GM12872 (cell line): Measurements from ENCODE around the gene PNPO.

Experiments
- TF ChIP-seq, protein P1 (sequence below): IDR thresholded peaks from 3 replicates; pipeline ENCODE4 v1.5.1; 2011; ENCODE audit warnings: low read depth, mild to moderate bottlenecking, low read length, moderate library complexity; ENCODE audit not compliant: insufficient read depth

The PNPO gene

GRCh38 chr17:47993031-47993564 is 51.7 kb downstream of the PNPO start:
- TF ChIP-seq, protein P1, sequence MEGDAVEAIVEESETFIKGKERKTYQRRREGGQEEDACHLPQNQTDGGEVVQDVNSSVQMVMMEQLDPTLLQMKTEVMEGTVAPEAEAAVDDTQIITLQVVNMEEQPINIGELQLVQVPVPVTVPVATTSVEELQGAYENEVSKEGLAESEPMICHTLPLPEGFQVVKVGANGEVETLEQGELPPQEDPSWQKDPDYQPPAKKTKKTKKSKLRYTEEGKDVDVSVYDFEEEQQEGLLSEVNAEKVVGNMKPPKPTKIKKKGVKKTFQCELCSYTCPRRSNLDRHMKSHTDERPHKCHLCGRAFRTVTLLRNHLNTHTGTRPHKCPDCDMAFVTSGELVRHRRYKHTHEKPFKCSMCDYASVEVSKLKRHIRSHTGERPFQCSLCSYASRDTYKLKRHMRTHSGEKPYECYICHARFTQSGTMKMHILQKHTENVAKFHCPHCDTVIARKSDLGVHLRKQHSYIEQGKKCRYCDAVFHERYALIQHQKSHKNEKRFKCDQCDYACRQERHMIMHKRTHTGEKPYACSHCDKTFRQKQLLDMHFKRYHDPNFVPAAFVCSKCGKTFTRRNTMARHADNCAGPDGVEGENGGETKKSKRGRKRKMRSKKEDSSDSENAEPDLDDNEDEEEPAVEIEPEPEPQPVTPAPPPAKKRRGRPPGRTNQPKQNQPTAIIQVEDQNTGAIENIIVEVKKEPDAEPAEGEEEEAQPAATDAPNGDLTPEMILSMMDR, result no peak

GRCh38 chr17:47993964-47994363 is 52.6 kb downstream of the PNPO start:
- TF ChIP-seq, protein P1, result no peak

- TF ChIP-seq, protein P1, result no peak
Observed at GRCh38 chr17:47994724-47995123, 53.4 kb downstream of the PNPO start.

- TF ChIP-seq, protein P1, result no peak
Observed at GRCh38 chr17:47995241-47995935, 54.0 kb downstream of the PNPO start.

- TF ChIP-seq, protein P1, result no peak
Observed at GRCh38 chr17:47996201-47996600, 54.8 kb downstream of the PNPO start.

DNA sequence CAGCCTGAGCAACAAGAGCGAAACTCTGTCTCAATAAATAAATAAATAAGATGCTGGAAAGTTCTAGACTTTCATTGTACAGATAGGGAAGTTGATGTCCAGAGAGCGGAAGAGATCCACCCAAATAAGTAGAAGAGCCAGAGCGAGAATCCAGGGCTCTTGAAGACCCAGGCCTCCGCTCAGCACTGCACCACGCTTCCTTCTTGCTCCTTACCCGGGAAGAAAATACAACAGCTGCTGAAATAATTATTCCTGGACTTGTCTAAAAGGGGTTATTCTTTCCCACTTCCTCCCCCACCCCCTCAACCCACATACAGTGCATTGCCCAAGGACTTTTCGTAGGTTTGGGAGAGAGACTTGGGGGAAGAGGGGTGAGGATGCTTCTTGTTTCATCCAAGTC is 56.2 kb downstream of the PNPO start:
- TF ChIP-seq, protein P1, result no peak

- TF ChIP-seq, protein P1, result no peak
Observed at GRCh38 chr17:47998044-47998443, 56.7 kb downstream of the PNPO start.
